ENCODE measurements around the gene CD6. TPM values are rescaled to one million over a fixed set of nuclear protein-coding genes. Genes with fewer than 3 reads are reported as not detected.

The CD6 gene
- total RNA-seq, 1 donor from 2014 or later = 0.33 TPM

DNA sequence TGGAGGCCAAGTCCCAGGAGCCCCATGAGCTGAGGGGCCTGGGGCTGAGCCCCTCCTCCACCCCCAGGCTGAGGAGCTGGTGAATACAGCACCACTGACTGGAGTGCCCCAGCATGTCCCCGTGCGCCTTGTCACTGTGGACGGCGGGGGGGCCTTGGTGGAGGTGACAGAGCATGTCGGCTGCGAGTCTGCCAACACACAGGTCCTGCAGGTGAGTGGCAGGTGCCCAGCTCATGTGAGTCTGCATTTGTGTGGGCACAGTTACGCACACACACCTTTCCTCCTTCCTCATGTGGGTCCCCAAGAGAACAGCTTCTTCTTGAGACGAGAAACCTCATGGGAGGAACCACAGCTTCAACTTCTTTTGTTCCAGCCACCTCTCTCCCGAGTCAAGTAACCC is 39.6 kb upstream of the CD6 start:
- DNase-seq (ENCODE audit: low spot score) = no peak
- peaks cover 8% of the 10 kb centered on the region for H3K27me3 Mint-ChIP-seq (ENCODE audit: unreplicated experiment)
- H3K4me3 Mint-ChIP-seq (ENCODE audit: unreplicated experiment) = no peak overlapping the region
- no peaks in the 10 kb centered on the region for H3K9me3 Mint-ChIP-seq (ENCODE audit: unreplicated experiment)
- no peaks in the 10 kb centered on the region for H3K4me1 Mint-ChIP-seq (ENCODE audit: unreplicated experiment)
- TF ChIP-seq, protein P1, sequence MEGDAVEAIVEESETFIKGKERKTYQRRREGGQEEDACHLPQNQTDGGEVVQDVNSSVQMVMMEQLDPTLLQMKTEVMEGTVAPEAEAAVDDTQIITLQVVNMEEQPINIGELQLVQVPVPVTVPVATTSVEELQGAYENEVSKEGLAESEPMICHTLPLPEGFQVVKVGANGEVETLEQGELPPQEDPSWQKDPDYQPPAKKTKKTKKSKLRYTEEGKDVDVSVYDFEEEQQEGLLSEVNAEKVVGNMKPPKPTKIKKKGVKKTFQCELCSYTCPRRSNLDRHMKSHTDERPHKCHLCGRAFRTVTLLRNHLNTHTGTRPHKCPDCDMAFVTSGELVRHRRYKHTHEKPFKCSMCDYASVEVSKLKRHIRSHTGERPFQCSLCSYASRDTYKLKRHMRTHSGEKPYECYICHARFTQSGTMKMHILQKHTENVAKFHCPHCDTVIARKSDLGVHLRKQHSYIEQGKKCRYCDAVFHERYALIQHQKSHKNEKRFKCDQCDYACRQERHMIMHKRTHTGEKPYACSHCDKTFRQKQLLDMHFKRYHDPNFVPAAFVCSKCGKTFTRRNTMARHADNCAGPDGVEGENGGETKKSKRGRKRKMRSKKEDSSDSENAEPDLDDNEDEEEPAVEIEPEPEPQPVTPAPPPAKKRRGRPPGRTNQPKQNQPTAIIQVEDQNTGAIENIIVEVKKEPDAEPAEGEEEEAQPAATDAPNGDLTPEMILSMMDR (IDR thresholded peaks at IDR 0.05; ENCODE audit: unreplicated experiment) = no peak
- H3K36me3 Mint-ChIP-seq (ENCODE audit: low read depth, unreplicated experiment) = peaks cover 35% of the 10 kb centered on the region
- no peak overlapping the region for H3K27ac Mint-ChIP-seq (ENCODE audit: unreplicated experiment)

DNA sequence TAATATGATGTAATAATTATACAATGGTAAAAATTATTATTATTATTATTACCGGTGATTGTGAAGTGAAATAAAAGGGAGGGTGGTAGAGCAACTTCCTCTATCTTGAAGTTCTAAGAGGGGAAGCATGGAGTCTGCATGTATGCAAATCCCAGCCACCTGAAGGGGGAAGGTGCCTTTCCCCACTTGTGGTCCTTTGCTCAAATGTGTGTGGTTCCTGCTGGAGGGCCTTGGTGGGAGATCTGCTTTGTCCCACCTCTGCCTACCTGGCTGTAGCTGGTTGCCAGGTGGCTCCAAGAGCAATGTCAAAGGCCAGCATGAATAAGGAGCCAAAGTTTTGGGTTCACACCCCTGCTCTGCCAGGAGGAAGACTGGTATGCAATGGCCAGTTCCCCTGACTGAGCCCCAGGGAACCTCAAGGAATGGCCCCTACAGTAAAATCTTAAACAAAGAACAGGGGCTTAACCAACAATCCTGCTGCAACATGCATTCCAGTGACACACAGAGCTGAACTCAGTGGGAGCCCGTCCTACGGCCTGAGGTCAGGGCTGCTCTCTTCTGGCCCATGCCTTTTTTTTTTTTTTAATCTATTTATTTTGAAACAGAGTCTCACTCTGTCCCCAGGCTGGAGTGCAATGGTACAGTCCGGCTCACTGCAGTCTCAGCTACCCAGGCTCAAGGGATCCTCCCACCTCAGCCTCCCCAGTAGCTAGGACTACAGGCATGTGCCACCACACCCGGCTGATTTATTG is 38.7 kb upstream of the CD6 start:
- Mint-ChIP-seq H3K36me3 (ENCODE audit: low read depth, unreplicated experiment) (peaks cover 35% of the 10 kb centered on the region), H3K9me3 (ENCODE audit: unreplicated experiment) (no peaks in the 10 kb centered on the region), H3K27ac (ENCODE audit: unreplicated experiment) (no peak overlapping the region), H3K4me1 (ENCODE audit: unreplicated experiment) (no peaks in the 10 kb centered on the region), H3K27me3 (ENCODE audit: unreplicated experiment) (peaks cover 8% of the 10 kb centered on the region), H3K4me3 (ENCODE audit: unreplicated experiment) (no peak overlapping the region)
- TF ChIP-seq, protein P1 (IDR thresholded peaks at IDR 0.05; ENCODE audit: unreplicated experiment) = no peak
- no peak for DNase-seq (ENCODE audit: low spot score)

DNA sequence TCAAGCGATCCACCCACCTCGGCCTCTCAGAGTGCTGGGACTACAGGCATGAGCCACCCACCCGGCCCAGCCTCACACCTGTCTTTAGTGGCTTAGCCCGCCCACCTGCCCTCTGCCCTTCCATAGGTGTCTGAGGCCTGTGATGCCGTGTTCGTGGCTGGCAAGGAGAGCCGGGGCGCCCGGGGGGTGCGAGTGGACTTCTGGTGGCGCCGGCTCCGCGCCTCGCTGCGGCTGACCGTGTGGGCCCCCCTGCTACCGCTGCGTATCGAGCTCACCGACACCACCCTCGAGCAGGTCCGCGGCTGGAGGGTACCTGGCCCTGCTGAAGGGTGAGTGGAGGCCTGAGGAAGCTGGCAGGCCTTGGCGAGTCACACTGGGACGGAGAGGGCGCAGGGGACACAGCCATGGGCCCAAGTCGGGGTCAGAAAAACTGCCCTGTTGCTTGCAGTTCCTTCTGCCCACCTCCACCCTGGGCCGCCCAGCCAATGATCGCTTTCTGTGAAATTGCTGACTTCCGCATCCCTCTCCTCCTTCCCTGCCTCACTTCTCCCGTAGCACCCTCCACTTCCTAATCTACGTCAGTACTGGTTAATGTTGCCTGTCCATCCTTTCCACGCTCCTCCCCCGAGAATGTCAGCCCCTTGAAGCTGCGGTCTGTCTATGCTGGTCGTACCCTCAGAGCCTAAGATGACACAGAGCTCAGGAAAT is 37.9 kb upstream of the CD6 start:
- Mint-ChIP-seq H3K27me3 (ENCODE audit: unreplicated experiment) (peaks cover 10% of the 10 kb centered on the region), H3K27ac (ENCODE audit: unreplicated experiment) (no peak overlapping the region), H3K4me1 (ENCODE audit: unreplicated experiment) (peaks cover 4% of the 10 kb centered on the region), H3K9me3 (ENCODE audit: unreplicated experiment) (no peaks in the 10 kb centered on the region), H3K4me3 (ENCODE audit: unreplicated experiment) (peak overlapping the region; percentile 11), H3K36me3 (ENCODE audit: low read depth, unreplicated experiment) (peaks cover 35% of the 10 kb centered on the region)
- no peak for DNase-seq (ENCODE audit: low spot score)
- TF ChIP-seq, protein P1 (IDR thresholded peaks at IDR 0.05; ENCODE audit: unreplicated experiment) = no peak

DNA sequence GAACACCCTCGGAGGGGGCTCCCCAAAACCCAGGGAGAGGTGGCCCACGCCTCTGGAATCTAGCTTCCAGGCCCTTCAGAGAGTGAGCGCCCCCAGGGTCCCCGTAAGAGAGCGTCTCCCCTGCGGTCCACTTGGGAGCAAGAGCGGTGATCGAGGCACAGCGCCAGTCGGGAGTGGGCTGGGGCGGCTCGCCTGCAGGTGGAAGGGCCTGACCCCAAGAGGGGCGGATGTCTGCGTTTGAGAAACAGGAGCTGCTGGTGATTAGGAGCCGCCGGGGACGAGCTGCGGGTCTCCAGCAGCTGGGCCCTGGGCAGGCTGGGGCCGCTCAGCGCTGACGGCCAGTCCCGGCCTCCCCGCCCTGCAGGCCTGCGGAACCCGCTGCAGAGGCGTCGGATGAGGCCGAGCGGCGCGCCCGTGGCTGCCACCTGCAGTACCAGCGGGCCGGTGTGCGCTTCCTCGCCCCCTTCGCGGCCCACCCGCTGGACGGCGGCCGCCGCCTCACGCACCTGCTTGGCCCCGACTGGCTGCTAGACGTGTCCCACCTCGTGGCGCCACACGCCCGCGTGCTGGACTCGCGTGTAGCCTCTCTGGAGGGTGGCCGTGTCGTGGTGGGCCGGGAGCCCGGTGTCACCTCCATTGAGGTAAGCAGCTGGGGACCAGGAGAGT is 37.2 kb upstream of the CD6 start:
- Mint-ChIP-seq H3K27ac (ENCODE audit: unreplicated experiment) (no peak overlapping the region), H3K4me1 (ENCODE audit: unreplicated experiment) (peaks cover 4% of the 10 kb centered on the region), H3K36me3 (ENCODE audit: low read depth, unreplicated experiment) (peaks cover 32% of the 10 kb centered on the region), H3K9me3 (ENCODE audit: unreplicated experiment) (no peaks in the 10 kb centered on the region), H3K4me3 (ENCODE audit: unreplicated experiment) (no peak overlapping the region), H3K27me3 (ENCODE audit: unreplicated experiment) (peaks cover 11% of the 10 kb centered on the region)
- TF ChIP-seq, protein P1 (IDR thresholded peaks at IDR 0.05; ENCODE audit: unreplicated experiment) = no peak
- DNase-seq (ENCODE audit: low spot score) = no peak
